GM19239 (cell line): ENCODE results near the gene TMEM131.
A peak's percentile ranks its signal among the peaks of the same experiment; 100 is the strongest.

Experiments
- DNase-seq: peaks from one replicate; pipeline ENCODE4 v3.0.0; 2011; ENCODE audit warnings: low spot score; ENCODE audit not compliant: insufficient read length
- FAIRE-seq: peaks from 2 replicates; lab custom pipeline; 2011; peaks lifted over from hg19 to GRCh38; lab: Jason Lieb, UNC

Gene TMEM131

DNA sequence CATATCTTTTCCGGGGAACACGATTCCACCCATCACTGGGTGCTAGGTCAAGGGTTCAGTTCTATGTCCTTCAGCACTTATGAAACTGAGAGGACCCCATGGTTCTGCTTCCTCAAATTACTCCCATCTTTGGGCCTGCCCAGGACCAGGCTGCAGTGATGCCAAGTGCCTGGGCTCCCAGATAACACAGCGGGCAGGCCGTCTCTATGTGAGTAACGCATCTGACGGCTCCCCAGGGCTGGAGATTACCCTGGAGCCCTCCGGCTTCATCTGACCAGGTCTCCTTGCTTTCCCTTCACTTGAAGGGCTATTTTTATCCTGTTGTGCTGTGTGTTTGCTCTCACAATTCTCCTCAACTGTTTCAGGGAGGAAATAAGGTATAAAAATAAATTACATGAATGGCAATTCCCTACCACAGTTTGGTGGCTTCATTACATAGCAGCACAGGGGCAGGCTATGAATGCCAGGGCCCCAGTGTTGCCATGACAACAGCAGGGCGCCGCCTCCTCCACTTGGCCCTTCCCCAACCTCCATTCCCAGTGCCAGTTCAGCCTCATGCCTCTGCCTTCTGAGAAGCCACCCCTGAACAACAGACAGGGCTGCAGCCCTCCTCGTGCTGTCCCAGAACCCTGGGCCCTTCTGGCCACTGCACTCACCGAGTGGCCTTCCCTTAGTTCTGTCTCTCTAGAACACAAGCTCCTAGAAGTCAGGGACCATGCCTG is 25.4 kb upstream of the TMEM131 start:
- DNase-seq (no peak), FAIRE-seq (no peak)

DNA sequence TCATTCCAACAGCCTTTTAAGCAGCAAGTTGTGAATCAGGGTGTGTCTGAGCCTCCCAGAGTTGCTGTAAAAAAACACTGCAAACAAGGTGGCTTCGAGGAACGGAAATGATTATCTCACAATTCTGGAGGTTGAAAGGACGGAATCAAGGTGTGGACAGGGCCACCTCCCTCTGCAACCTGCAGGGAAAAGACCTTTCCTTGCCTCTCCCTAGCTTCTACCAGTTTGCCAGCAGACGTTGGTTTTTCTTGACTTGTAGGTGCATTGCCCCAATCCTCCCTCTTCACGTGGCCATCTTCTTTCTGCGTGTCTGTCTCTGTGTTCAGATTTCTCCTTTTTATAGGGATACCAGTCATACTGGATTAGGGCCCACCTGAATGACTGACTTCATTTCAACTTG is 24.8 kb upstream of the TMEM131 start:
- no peak for DNase-seq
- FAIRE-seq, result no peak

- no peak for DNase-seq
- FAIRE-seq, result no peak
Observed at GRCh38 chr2:98016908-98017670, 21.3 kb upstream of the TMEM131 start.

DNA sequence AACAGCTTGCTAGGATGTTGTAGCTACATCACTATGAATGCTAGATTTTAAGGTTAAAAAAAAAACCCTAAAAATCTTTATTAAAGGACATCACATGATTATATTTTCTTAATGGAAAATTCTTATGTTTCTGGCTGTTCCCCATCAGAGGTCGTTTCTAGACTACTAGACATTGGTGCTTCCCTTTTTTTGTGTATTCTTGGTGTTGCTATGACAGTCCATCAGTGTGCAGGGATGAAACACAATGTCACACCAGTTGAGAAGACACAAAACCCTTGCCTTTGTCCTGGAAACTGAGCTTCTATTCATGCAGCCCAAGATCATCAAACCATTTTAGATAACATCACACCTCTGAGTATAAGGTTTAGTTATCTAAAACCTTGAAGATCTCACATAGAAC is 19.9 kb upstream of the TMEM131 start:
- FAIRE-seq, result no peak
- DNase-seq, result no peak

GRCh38 chr2:98014379-98014778 is 18.6 kb upstream of the TMEM131 start:
- FAIRE-seq (no peak), DNase-seq (no peak)

GRCh38 chr2:98013407-98014042 is 17.8 kb upstream of the TMEM131 start:
- DNase-seq, result no peak
- FAIRE-seq, result peak; percentile 70

GRCh38 chr2:98012561-98012991 is 16.8 kb upstream of the TMEM131 start:
- FAIRE-seq (peak; percentile 97), DNase-seq (peak; percentile 45)

GRCh38 chr2:98009887-98010760 is 14.4 kb upstream of the TMEM131 start:
- DNase-seq, result no peak
- peak; percentile 74 for FAIRE-seq

GRCh38 chr2:98008415-98008814 is 12.7 kb upstream of the TMEM131 start:
- DNase-seq (no peak), FAIRE-seq (no peak)

DNA sequence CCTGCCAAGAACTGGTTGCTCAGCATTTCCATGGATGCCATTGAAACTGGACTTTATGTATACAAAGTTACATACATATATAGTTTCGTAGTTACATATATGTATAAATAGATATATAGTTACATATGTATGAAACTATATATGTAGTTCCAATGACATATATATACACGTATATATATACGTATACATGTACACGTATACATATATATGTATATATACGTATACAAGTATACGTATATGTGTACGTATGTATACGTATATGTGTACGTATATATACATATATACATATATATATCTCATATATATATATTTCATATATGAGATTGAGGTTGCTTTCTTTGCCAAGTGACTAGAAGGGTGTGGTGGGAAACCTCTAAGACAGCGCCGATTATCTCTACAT is 10.6 kb upstream of the TMEM131 start:
- DNase-seq (no peak), FAIRE-seq (no peak)

GRCh38 chr2:98004613-98005012 is 8.9 kb upstream of the TMEM131 start:
- DNase-seq (no peak), FAIRE-seq (no peak)

GRCh38 chr2:98004047-98004446 is 8.3 kb upstream of the TMEM131 start:
- FAIRE-seq, result no peak
- DNase-seq, result no peak

- no peak for FAIRE-seq
- DNase-seq, result no peak
Observed at GRCh38 chr2:97999536-97999935, 3.8 kb upstream of the TMEM131 start.

- DNase-seq (no peak), FAIRE-seq (no peak)
Observed at GRCh38 chr2:97998431-97999005, 2.8 kb upstream of the TMEM131 start.

GRCh38 chr2:97997784-97998392 is 2.1 kb upstream of the TMEM131 start:
- DNase-seq (no peak), FAIRE-seq (no peak)

- FAIRE-seq, result no peak
Observed at GRCh38 chr2:97996679-97997078, 931 bp upstream of the TMEM131 start.

DNA sequence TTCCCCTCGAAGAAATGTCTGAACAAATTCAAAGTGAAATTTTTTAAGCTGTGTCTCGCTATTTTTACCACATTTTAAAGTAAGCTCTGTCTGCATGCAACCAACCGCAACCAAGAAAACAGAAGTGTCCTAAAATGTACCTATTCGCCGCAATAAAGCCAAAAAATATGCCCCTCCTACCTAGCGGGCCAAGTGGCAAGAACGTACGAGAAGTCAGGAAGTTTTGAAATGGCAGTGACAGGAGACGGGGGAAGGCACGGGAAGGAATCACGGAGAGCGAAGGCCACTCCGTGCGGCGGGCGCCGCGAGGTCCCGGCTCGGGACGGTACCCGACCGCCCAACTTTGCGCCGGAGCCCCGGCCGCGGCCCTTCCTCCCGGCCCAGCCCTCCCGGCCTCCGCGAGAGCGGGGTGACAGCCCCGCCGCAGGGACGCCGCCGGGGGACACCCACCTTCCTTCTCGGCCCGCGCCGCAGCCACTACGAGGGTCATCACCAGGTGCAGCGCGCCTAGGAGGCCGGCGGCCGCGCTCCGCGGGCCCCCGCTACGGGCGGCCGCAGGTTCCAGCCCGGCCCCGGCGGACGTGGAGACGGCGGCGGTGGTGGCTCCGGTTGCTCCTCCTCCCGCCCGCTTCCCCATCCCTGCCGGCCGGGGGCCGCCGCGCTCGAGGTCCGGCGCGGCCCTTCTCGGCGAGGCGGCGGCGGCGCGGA is 568 bp downstream of the TMEM131 start:
- DNase-seq (no peak), FAIRE-seq (peak; percentile 92)

More at GRCh38 chr2:97996679-97997078, 931 bp upstream of the TMEM131 start:
- DNase-seq, result no peak

- DNase-seq (no peak), FAIRE-seq (no peak)
Observed at GRCh38 chr2:97994476-97994875, 1.3 kb downstream of the TMEM131 start.

DNA sequence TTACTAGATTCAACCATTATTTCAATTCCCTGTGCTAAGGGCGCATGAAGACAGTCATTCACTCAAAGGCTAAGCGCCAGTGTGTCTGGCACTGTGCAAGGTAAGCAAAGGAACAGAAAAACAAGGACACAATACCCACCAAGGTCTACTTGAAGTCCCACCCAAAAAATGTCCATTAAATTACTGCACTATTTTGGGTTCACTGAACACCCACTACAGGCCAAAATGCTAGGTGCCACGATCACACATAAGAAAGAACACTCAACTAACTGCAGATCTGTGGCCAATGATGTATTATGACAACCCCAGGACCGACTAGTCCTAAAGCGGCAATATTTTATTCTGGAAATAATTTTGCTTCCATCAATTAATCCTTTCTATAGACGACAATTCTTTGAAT is 1.8 kb downstream of the TMEM131 start:
- peak; percentile 37 for FAIRE-seq
- no peak for DNase-seq
